A549 (cell line): ENCODE measurements around the gene MPND. TPM values are rescaled to one million over a fixed set of nuclear protein-coding genes. Genes with fewer than 3 reads are reported as not detected.

Experiments
- ATAC-seq, 2 experiments: fragments of 200-7000 bp in 1 of 2; fragments of >200 bp in 1 of 2; cut with Nextera tagmentation in 1 of 2; cut with Tn5 transposase in 1 of 2; 3 replicates each; pipeline versions ENCODE4 v1.8.0 to v1.9.1; 2018 to 2020; ENCODE audit warnings: mild to moderate bottlenecking in 1 of 2, moderate library complexity in 1 of 2
- CTCF ChIA-PET: fragments of 300-600 bp; sonication (Branson Sonifier 250); formaldehyde crosslinking; extraction: SDS; loops from one replicate; lab custom pipeline; 2021; ENCODE audit warnings: antibody characterized with exemption, inconsistent platforms; lab: Yijun Ruan, JAX
- POLR2A ChIA-PET: fragments of 350-600 bp; formaldehyde crosslinking; extraction: SDS; loops from one replicate; lab custom pipeline; 2021; ENCODE audit warnings: antibody characterized with exemption, inconsistent platforms; lab: Yijun Ruan, JAX
- DNase-seq, 2 experiments: peaks; one replicate each; pipeline versions ENCODE4 v3.0.0 to v3.0.0-alpha.2; 2011 to 2016; ENCODE audit warnings: low read depth in 1 of 2, low spot score in 1 of 2
- FAIRE-seq: peaks from 2 replicates; lab custom pipeline; 2011; peaks lifted over from hg19 to GRCh38; lab: Jason Lieb, UNC
- H3K27ac ChIP-seq, 2 experiments: fragments of >200 bp; sonication (Bioruptor Twin); formaldehyde crosslinking; 3 replicates each; pipeline ENCODE4 v1.5.1; 2016 to 2017
- H3K4me1 ChIP-seq: fragments of >200 bp; sonication (Bioruptor Twin); formaldehyde crosslinking; 3 replicates; pipeline ENCODE4 v1.6.1; 2016
- H3K4me2 ChIP-seq: fragments of >200 bp; sonication (Bioruptor Twin); formaldehyde crosslinking; 3 replicates; pipeline ENCODE4 v1.6.1; 2016
- H3K4me3 ChIP-seq: fragments of >200 bp; sonication (Bioruptor Twin); formaldehyde crosslinking; 3 replicates; pipeline ENCODE4 v1.5.1; 2016
- H3K9me3 ChIP-seq: fragments of >200 bp; sonication (Bioruptor Twin); formaldehyde crosslinking; 3 replicates; pipeline ENCODE4 v1.6.1; 2016
- BHLHE40 ChIP-seq: IDR thresholded peaks from 2 replicates; pipeline ENCODE4 v1.6.1; 2012; ENCODE audit warnings: low read depth, low read length, inconsistent platforms
- CBX2 ChIP-seq: fragments of 200-600 bp; sonication (generic); IDR thresholded peaks from 2 replicates; pipeline ENCODE4 v1.6.1; 2016; ENCODE audit warnings: low read depth, mild to moderate bottlenecking, borderline replicate concordance
- CEBPB ChIP-seq, 2 experiments: fragments of >200 bp in 1 of 2; sonication (Bioruptor Twin) in 1 of 2; formaldehyde crosslinking in 1 of 2; IDR thresholded peaks; 2 replicates each; pipeline ENCODE4 v1.6.1; 2012 to 2016
- CHD2 ChIP-seq: fragments of 150-350 bp; IDR thresholded peaks from 2 replicates; pipeline ENCODE4 v1.6.1; 2014; ENCODE audit warnings: low read length; ENCODE audit not compliant: partially characterized antibody
- CHD4 ChIP-seq: fragments of 200-600 bp; sonication (generic); IDR thresholded peaks from 2 replicates; pipeline ENCODE4 v1.6.1; 2016; ENCODE audit warnings: antibody characterized with exemption, mild to moderate bottlenecking, borderline replicate concordance
- FOSB ChIP-seq: fragments of 250-450 bp; sonication (Bioruptor Pico); IDR thresholded peaks from 2 replicates; pipeline ENCODE4 v1.5.0; 2020; ENCODE audit warnings: mild to moderate bottlenecking, moderate library complexity
- FOSL2 ChIP-seq, 2 experiments: fragments of 450-650 bp in 1 of 2; fragments of >200 bp in 1 of 2; sonication (Bioruptor Twin) in 1 of 2; formaldehyde crosslinking; IDR thresholded peaks; 2 replicates each; pipeline versions ENCODE4 v1.5.0 to v1.6.1; 2016 to 2020; ENCODE audit warnings: mild to moderate bottlenecking in 1 of 2, moderate library complexity in 1 of 2
- HES2 ChIP-seq: fragments of >200 bp; sonication (Bioruptor Twin); formaldehyde crosslinking; IDR thresholded peaks from 2 replicates; pipeline ENCODE4 v1.6.1; 2016
- HMGXB4 ChIP-seq: fragments of 250-450 bp; sonication (Bioruptor Pico); IDR thresholded peaks from 2 replicates; pipeline ENCODE4 v1.5.0; 2021; ENCODE audit warnings: mild to moderate bottlenecking, moderate library complexity, borderline replicate concordance
- HOXB13 ChIP-seq: fragments of 250-450 bp; sonication (Bioruptor Pico); IDR thresholded peaks from 2 replicates; pipeline ENCODE4 v1.5.0; 2020; ENCODE audit warnings: low read depth, mild to moderate bottlenecking, moderate library complexity
- JUNB ChIP-seq: fragments of >200 bp; sonication (Bioruptor Twin); formaldehyde crosslinking; IDR thresholded peaks from 2 replicates; pipeline ENCODE4 v1.6.1; 2016
- KDM1A ChIP-seq: fragments of 200-600 bp; sonication (generic); IDR thresholded peaks from 2 replicates; pipeline ENCODE4 v1.6.1; 2016; ENCODE audit warnings: low read depth, mild to moderate bottlenecking
- MYC ChIP-seq: IDR thresholded peaks from 2 replicates; pipeline ENCODE4 v1.6.1; 2012; ENCODE audit warnings: mild to moderate bottlenecking, inconsistent platforms, low read length, improper control_type of control experiment, borderline replicate concordance
- NPAS2 ChIP-seq: fragments of 250-450 bp; sonication (Bioruptor Pico); IDR thresholded peaks from 2 replicates; pipeline ENCODE4 v1.8.0; 2022; ENCODE audit warnings: mild to moderate bottlenecking, moderate library complexity, borderline replicate concordance
- NR3C1 ChIP-seq: fragments of >200 bp; sonication (Bioruptor Twin); formaldehyde crosslinking; IDR thresholded peaks from 3 replicates; pipeline ENCODE4 v1.6.1; 2017
- RARB ChIP-seq: fragments of 250-450 bp; sonication (Bioruptor Pico); IDR thresholded peaks from 2 replicates; pipeline ENCODE4 v1.8.0; 2021; ENCODE audit warnings: mild to moderate bottlenecking, moderate library complexity
- RCOR1 ChIP-seq: fragments of 150-350 bp; IDR thresholded peaks from 2 replicates; pipeline ENCODE4 v1.6.1; 2014; ENCODE audit warnings: antibody characterized with exemption, low read length, low read depth
- RNF2 ChIP-seq: fragments of 200-600 bp; sonication (generic); IDR thresholded peaks from 2 replicates; pipeline ENCODE4 v1.6.1; 2016; ENCODE audit warnings: low read depth, mild to moderate bottlenecking, antibody characterized with exemption, moderate library complexity, borderline replicate concordance
- SMC3 ChIP-seq: fragments of >200 bp; sonication (Bioruptor Twin); formaldehyde crosslinking; IDR thresholded peaks from 3 replicates; pipeline ENCODE4 v1.6.1; 2018; ENCODE audit warnings: inconsistent platforms
- SREBF2 ChIP-seq: fragments of 450-650 bp; IDR thresholded peaks from 2 replicates; pipeline ENCODE4 v1.6.1; 2014; ENCODE audit warnings: mild to moderate bottlenecking, moderate library complexity
- TFCP2L1 ChIP-seq: fragments of 250-450 bp; sonication (Bioruptor Pico); IDR thresholded peaks from 2 replicates; pipeline ENCODE4 v1.5.0; 2021; ENCODE audit warnings: mild to moderate bottlenecking
- ZC3H11A ChIP-seq: fragments of 450-650 bp; IDR thresholded peaks from 2 replicates; pipeline ENCODE4 v1.6.1; 2014; ENCODE audit warnings: antibody characterized with exemption, mild to moderate bottlenecking
- ZFP36 ChIP-seq: fragments of 450-650 bp; IDR thresholded peaks from 2 replicates; pipeline ENCODE4 v1.6.1; 2014; ENCODE audit warnings: borderline replicate concordance; ENCODE audit not compliant: partially characterized antibody
- ZNF302 ChIP-seq: fragments of 250-450 bp; sonication (Bioruptor Pico); IDR thresholded peaks from 2 replicates; pipeline ENCODE4 v1.9.0; 2021; ENCODE audit warnings: inconsistent platforms, mild to moderate bottlenecking, moderate library complexity
- ZSCAN20 ChIP-seq: fragments of 250-450 bp; sonication (Bioruptor Pico); IDR thresholded peaks from 2 replicates; pipeline ENCODE4 v1.8.0; 2022; ENCODE audit warnings: mild to moderate bottlenecking, moderate library complexity
- WGBS: methylation state at CpG from one replicate; pipeline ENCODE4 v1.1.6; 2017; ENCODE audit errors: missing lambda C conversion rate; 5-methylcytosine and 5-hydroxymethylcytosine counted together
- polyA plus RNA-seq, 4 experiments: library from polyadenylated mRNA; depleted of rRNA in 3 of 4; stranded (reverse); fragments of >200 nt; fragmentation: RNase III in 1 of 4; extraction: RNeasy Plus Mini Kit Qiagen cat#74134 plus additional on column Dnase treatment in 1 of 4; gene quantifications; 2 replicates in 3 of 4; 3 replicates in 1 of 4; pipeline ENCODE4 v1.2.3, GENCODE V29; 2011 to 2017

MPND gene
- polyA plus RNA-seq, 2 of the 4 experiments (the other 2 are of a cell fraction), result 3.5 to 14.5 TPM

GRCh38 chr19:4402171-4403004 lies 59.0 kb downstream of the MPND start, which contains the start of gene CHAF1A (continued):
- TF ChIP-seq HES2, result no peak
- no peak for TF ChIP-seq ZNF302
- no peak for TF ChIP-seq CHD4
- TF ChIP-seq CBX2, result no peak
- no peak for TF ChIP-seq BHLHE40
- TF ChIP-seq SMC3, result no peak

- FAIRE-seq, result no peak
These were observed 59.8 kb downstream of the MPND start for GRCh38 chr19:4403005-4403761.

GRCh38 chr19:4405977-4406376 lies 62.6 kb downstream of the MPND start:
- TF ChIP-seq NPAS2 (no peak), ZC3H11A (no peak), BHLHE40 (no peak), RCOR1 (no peak), TFCP2L1 (CRISPR knock-in tag) (no peak), HMGXB4 (CRISPR knock-in tag) (no peak), ZSCAN20 (CRISPR knock-in tag) (no peak), JUNB (no peak), MYC (no peak), FOSB (CRISPR knock-in tag) (no peak), CHD4 (no peak), RARB (CRISPR knock-in tag) (no peak), NR3C1 (no peak), SREBF2 (no peak), HOXB13 (CRISPR knock-in tag) (no peak), CEBPB (IDR thresholded peaks at IDR 0.05) (no peak), RNF2 (no peak), SMC3 (no peak), FOSL2 (IDR thresholded peaks at IDR 0.05) (no peak), FOSL2 (CRISPR knock-in tag; IDR thresholded peaks at IDR 0.05) (no peak), ZFP36 (no peak)
- FAIRE-seq (no peak), ATAC-seq (no peak), DNase-seq (no peak)
- POLR2A ChIA-PET, result no interaction called here
- CTCF ChIA-PET, result no interaction called here
- Histone ChIP-seq H3K9me3 (no peaks in the 10 kb centered on the region), H3K27ac (no peak overlapping the region), H3K4me1 (peaks cover 23% of the 10 kb centered on the region), H3K4me2 (no peak overlapping the region), H3K4me3 (no peak overlapping the region)
- WGBS, result 87% methylated on average over 8 of the region's 8 CpGs

More at GRCh38 chr19:4403005-4403761, 59.8 kb downstream of the MPND start:
- CTCF ChIA-PET, result no interaction called here
- POLR2A ChIA-PET, result interaction anchor here (1.3 kb wide), 2 partner anchors 13 to 29 kb away, joined by 3 to 4 read pairs; no protein-coding TSS in a partner anchor
- peak in 1 of 2 experiments; percentile 11 for DNase-seq
- H3K4me1 ChIP-seq, result peaks cover 26% of the 10 kb centered on the region
- peak overlapping the region; percentile 91 for H3K4me3 ChIP-seq
- peak overlapping the region; percentile 99 for H3K4me2 ChIP-seq
- H3K27ac ChIP-seq, result peak overlapping the region; percentile 87 to 98
- H3K9me3 ChIP-seq, result no peaks in the 10 kb centered on the region
- TF ChIP-seq MYC (no peak), KDM1A (no peak), CHD2 (no peak), CBX2 (no peak), CHD4 (no peak)
- ATAC-seq, result no peak
- WGBS, result 9% methylated on average over 19 of the region's 32 CpGs
